GM12878 (cell line): ENCODE results near the gene ERVFRD-1. TPM values are rescaled to one million over a fixed set of nuclear protein-coding genes. Genes with fewer than 3 reads are reported as not detected.

Source experiments
- ESRRA ChIP-seq: IDR thresholded peaks from 2 replicates; pipeline ENCODE4 v1.6.1; 2012; ENCODE audit warnings: mild to moderate bottlenecking, low read length, improper control_type of control experiment
- NKRF ChIP-seq: fragments of 450-650 bp; conservative IDR thresholded peaks from 2 replicates; pipeline ENCODE4 v1.6.1; 2017; ENCODE audit warnings: mild to moderate bottlenecking, moderate library complexity
- SREBF1 ChIP-seq: IDR thresholded peaks from 2 replicates; pipeline ENCODE4 v1.6.1; 2012; ENCODE audit warnings: mild to moderate bottlenecking, low read length
- polyA plus RNA-seq, 11 experiments: library from polyadenylated mRNA; depleted of rRNA in 4 of 11; unstranded in 6 of 11; stranded (reverse) in 5 of 11; fragments of >200 nt; fragmentation: Nextera tagmentation in 4 of 11; fragmentation: Illumina TruSeq in 1 of 11; extraction: Ambion mirVana in 4 of 11; extraction: Trizol in 1 of 11; gene quantifications; 1 replicate in 1 of 11; 2 replicates in 10 of 11; pipeline versions ENCODE4 v1.2.1 to v1.2.3, GENCODE V29; 2011 to 2016; ENCODE audit warnings: inconsistent platforms in 2 of 11, missing spikeins in 2 of 11, low read depth in 1 of 11
- small RNA-seq: library from RNA; depleted of rRNA; stranded (forward); fragments of <200 nt; gene quantifications from one replicate; pipeline ENCODE3, GENCODE V24; 2014
- total RNA-seq, 4 experiments: library from RNA; depleted of rRNA in 3 of 4; stranded (reverse); fragments of >200 nt in 3 of 4; fragmentation: Illumina TruSeq in 1 of 4; extraction: Trizol in 1 of 4; gene quantifications; 2 replicates each; pipeline versions ENCODE4 v1.2.1 to v1.2.3, GENCODE V29; 2013 to 2021

The ERVFRD-1 gene
- total and polyA plus RNA-seq, 10 of the 15 experiments (the other 5 are each of a cell fraction or from before 2014, with no cell fraction given): 0.03 to 0.11 (median 0.07) TPM; not detected in 7

- TF ChIP-seq NKRF (no peak), ESRRA (no peak), SREBF1 (no peak)
These were observed 58.2 kb downstream of the ERVFRD-1 start (continued) for GRCh38 chr6:11053307-11053706.

Small RNA genes lying within 50 kb of the gene (small RNA-seq; reads per million reads assigned to genes)
- not detected for gene AL136139.1

Other genes with a start within 250 kb of the ERVFRD-1 start
- not detected in 2 replicates for gene GCM2, start 229.7 kb downstream of the ERVFRD-1 start, total RNA-seq (2014; rRNA removed)
- gene GCM2, start 229.7 kb downstream of the ERVFRD-1 start, total RNA-seq (2014; rRNA removed; fragmentation: Illumina TruSeq; extraction: Trizol): not detected in 2 replicates
- gene GCM2, start 229.7 kb downstream of the ERVFRD-1 start, total RNA-seq (2021): not detected in 2 replicates
- not detected in 2 replicates for gene GCM2, start 229.7 kb downstream of the ERVFRD-1 start, polyA plus RNA-seq (2011; rRNA removed)
- not detected in 2 replicates for gene GCM2, start 229.7 kb downstream of the ERVFRD-1 start, polyA plus RNA-seq (2014; fragmentation: Illumina TruSeq; extraction: Trizol)
- gene GCM2, start 229.7 kb downstream of the ERVFRD-1 start, polyA plus RNA-seq (2014; fragmentation: Nextera tagmentation; extraction: Ambion mirVana): not detected
- gene GCM2, start 229.7 kb downstream of the ERVFRD-1 start, polyA plus RNA-seq (2014; rRNA removed): not detected in 2 replicates
- not detected for gene GCM2, start 229.7 kb downstream of the ERVFRD-1 start, polyA plus RNA-seq (2016; fragmentation: Nextera tagmentation; extraction: Ambion mirVana)
- not detected in 2 replicates for gene SYCP2L, start 224.7 kb downstream of the ERVFRD-1 start, total RNA-seq (2014; rRNA removed)
- gene SYCP2L, start 224.7 kb downstream of the ERVFRD-1 start, total RNA-seq (2014; rRNA removed; fragmentation: Illumina TruSeq; extraction: Trizol): not detected in 2 replicates
- gene SYCP2L, start 224.7 kb downstream of the ERVFRD-1 start, total RNA-seq (2021): not detected in 2 replicates
- 0.12 and 0.72 TPM in 2 replicates for gene SYCP2L, start 224.7 kb downstream of the ERVFRD-1 start, polyA plus RNA-seq (2011; rRNA removed)
- 0.04 TPM in 1 of 2 replicates, not detected in the other for gene SYCP2L, start 224.7 kb downstream of the ERVFRD-1 start, polyA plus RNA-seq (2014; fragmentation: Illumina TruSeq; extraction: Trizol)
- not detected for gene SYCP2L, start 224.7 kb downstream of the ERVFRD-1 start, polyA plus RNA-seq (2014; fragmentation: Nextera tagmentation; extraction: Ambion mirVana)
- 0.03 TPM in 1 of 2 replicates, not detected in the other for gene SYCP2L, start 224.7 kb downstream of the ERVFRD-1 start, polyA plus RNA-seq (2014; rRNA removed)
- gene SYCP2L, start 224.7 kb downstream of the ERVFRD-1 start, polyA plus RNA-seq (2016; fragmentation: Nextera tagmentation; extraction: Ambion mirVana): not detected
- not detected in 2 replicates for gene ELOVL2, start 67.4 kb downstream of the ERVFRD-1 start, total RNA-seq (2014; rRNA removed)
- gene ELOVL2, start 67.4 kb downstream of the ERVFRD-1 start, total RNA-seq (2014; rRNA removed; fragmentation: Illumina TruSeq; extraction: Trizol): not detected in 2 replicates
- not detected in 2 replicates for gene ELOVL2, start 67.4 kb downstream of the ERVFRD-1 start, total RNA-seq (2021)
- gene ELOVL2, start 67.4 kb downstream of the ERVFRD-1 start, polyA plus RNA-seq (2011; rRNA removed): 0.03 TPM in 1 of 2 replicates, not detected in the other
- gene ELOVL2, start 67.4 kb downstream of the ERVFRD-1 start, polyA plus RNA-seq (2014; fragmentation: Illumina TruSeq; extraction: Trizol): 0.01 TPM in 1 of 2 replicates, not detected in the other
- gene ELOVL2, start 67.4 kb downstream of the ERVFRD-1 start, polyA plus RNA-seq (2014; fragmentation: Nextera tagmentation; extraction: Ambion mirVana): not detected
- gene ELOVL2, start 67.4 kb downstream of the ERVFRD-1 start, polyA plus RNA-seq (2014; rRNA removed): not detected in 2 replicates
- gene ELOVL2, start 67.4 kb downstream of the ERVFRD-1 start, polyA plus RNA-seq (2016; fragmentation: Nextera tagmentation; extraction: Ambion mirVana): not detected
- 5.1 and 7.2 TPM in 2 replicates for gene SMIM13, start 17.9 kb downstream of the ERVFRD-1 start, total RNA-seq (2014; rRNA removed)
- gene SMIM13, start 17.9 kb downstream of the ERVFRD-1 start, total RNA-seq (2014; rRNA removed; fragmentation: Illumina TruSeq; extraction: Trizol): 4.6 and 5.1 TPM in 2 replicates
- 6.6 and 8.5 TPM in 2 replicates for gene SMIM13, start 17.9 kb downstream of the ERVFRD-1 start, total RNA-seq (2021)
- 4.3 and 5.5 TPM in 2 replicates for gene SMIM13, start 17.9 kb downstream of the ERVFRD-1 start, polyA plus RNA-seq (2011; rRNA removed)
- 4.8 and 5.6 TPM in 2 replicates for gene SMIM13, start 17.9 kb downstream of the ERVFRD-1 start, polyA plus RNA-seq (2014; fragmentation: Illumina TruSeq; extraction: Trizol)
- 1 to 10 TPM; 2.0 to 3.2 TPM for gene SMIM13, start 17.9 kb downstream of the ERVFRD-1 start, polyA plus RNA-seq (2014; fragmentation: Nextera tagmentation; extraction: Ambion mirVana)
- gene SMIM13, start 17.9 kb downstream of the ERVFRD-1 start, polyA plus RNA-seq (2014; rRNA removed): 3.5 and 4.6 TPM in 2 replicates
- 1 to 10 TPM; 4.4 to 5.1 TPM for gene SMIM13, start 17.9 kb downstream of the ERVFRD-1 start, polyA plus RNA-seq (2016; fragmentation: Nextera tagmentation; extraction: Ambion mirVana)
- gene NEDD9, start 120.9 kb upstream of the ERVFRD-1 start, total RNA-seq (2014; rRNA removed): 16.9 and 21.3 TPM in 2 replicates
- 18.4 and 20.1 TPM in 2 replicates for gene NEDD9, start 120.9 kb upstream of the ERVFRD-1 start, total RNA-seq (2014; rRNA removed; fragmentation: Illumina TruSeq; extraction: Trizol)
- 15.2 and 17.5 TPM in 2 replicates for gene NEDD9, start 120.9 kb upstream of the ERVFRD-1 start, total RNA-seq (2021)
- 82.7 and 92.6 TPM in 2 replicates for gene NEDD9, start 120.9 kb upstream of the ERVFRD-1 start, polyA plus RNA-seq (2011; rRNA removed)
- 14.0 and 14.2 TPM in 2 replicates for gene NEDD9, start 120.9 kb upstream of the ERVFRD-1 start, polyA plus RNA-seq (2014; fragmentation: Illumina TruSeq; extraction: Trizol)
- 1 to 10 TPM; 4.9 to 6.3 TPM for gene NEDD9, start 120.9 kb upstream of the ERVFRD-1 start, polyA plus RNA-seq (2014; fragmentation: Nextera tagmentation; extraction: Ambion mirVana)
- gene NEDD9, start 120.9 kb upstream of the ERVFRD-1 start, polyA plus RNA-seq (2014; rRNA removed): 13.0 and 15.3 TPM in 2 replicates
- gene NEDD9, start 120.9 kb upstream of the ERVFRD-1 start, polyA plus RNA-seq (2016; fragmentation: Nextera tagmentation; extraction: Ambion mirVana): 10 to 100 TPM in 1 of 2 experiments, 1 to 10 TPM in 1; 9.7 to 12.1 TPM